ENCODE measurements around the gene WNT1. TPM values are rescaled to one million over a fixed set of nuclear protein-coding genes. Genes with fewer than 3 reads are reported as not detected.
A peak's percentile ranks its signal among the peaks of the same experiment; 100 is the strongest.

The WNT1 gene
- total RNA-seq, 2 donors from 2014 or later: not detected

GRCh38 chr12:48997719-48998496, 19.8 kb downstream of the WNT1 start:
- Histone ChIP-seq H3K9ac (ENCODE audit: extremely low read depth, low read length, poor library complexity, severe bottlenecking) (no peak overlapping the region), H3K4me1 (ENCODE audit: control insufficient read depth, insufficient read depth, low read length) (peaks cover 10% of the 10 kb centered on the region), H3K36me3 (ENCODE audit: control insufficient read depth, insufficient read depth, low read length) (peaks cover 7% of the 10 kb centered on the region), H3K27ac (ENCODE audit: low read depth, low read length) (no peak overlapping the region), H3K9me3 (ENCODE audit: control insufficient read depth, low read length) (no peaks in the 10 kb centered on the region), H3K4me3 (ENCODE audit: low read length) (peak overlapping the region; percentile 73), H3K27me3 (ENCODE audit: control insufficient read depth, insufficient read depth, low read length, poor library complexity, severe bottlenecking) (peaks cover 82% of the 10 kb centered on the region)
- peaks cover 15% of the 10 kb centered on the region for H3K4me1 Mint-ChIP-seq
- DNase-seq: peak; percentile 90
- H3K36me3 Mint-ChIP-seq (ENCODE audit: low read depth): peaks cover 9% of the 10 kb centered on the region
- TF ChIP-seq CTCF (conservative IDR thresholded peaks at IDR 0.05): no peak
- no peak overlapping the region for H3K27ac Mint-ChIP-seq
- peaks cover 81% of the 10 kb centered on the region for H3K27me3 Mint-ChIP-seq (ENCODE audit: insufficient read depth)
- peak overlapping the region; percentile 49 for H3K4me3 Mint-ChIP-seq
- 2 to 5% methylated on average over 32 to 57 of the region's 57 CpGs for WGBS, 2 experiments (ENCODE audit: insufficient coverage in 1 of 2, insufficient read length in 1 of 2)
- no peaks in the 10 kb centered on the region for H3K9me3 Mint-ChIP-seq

DNA sequence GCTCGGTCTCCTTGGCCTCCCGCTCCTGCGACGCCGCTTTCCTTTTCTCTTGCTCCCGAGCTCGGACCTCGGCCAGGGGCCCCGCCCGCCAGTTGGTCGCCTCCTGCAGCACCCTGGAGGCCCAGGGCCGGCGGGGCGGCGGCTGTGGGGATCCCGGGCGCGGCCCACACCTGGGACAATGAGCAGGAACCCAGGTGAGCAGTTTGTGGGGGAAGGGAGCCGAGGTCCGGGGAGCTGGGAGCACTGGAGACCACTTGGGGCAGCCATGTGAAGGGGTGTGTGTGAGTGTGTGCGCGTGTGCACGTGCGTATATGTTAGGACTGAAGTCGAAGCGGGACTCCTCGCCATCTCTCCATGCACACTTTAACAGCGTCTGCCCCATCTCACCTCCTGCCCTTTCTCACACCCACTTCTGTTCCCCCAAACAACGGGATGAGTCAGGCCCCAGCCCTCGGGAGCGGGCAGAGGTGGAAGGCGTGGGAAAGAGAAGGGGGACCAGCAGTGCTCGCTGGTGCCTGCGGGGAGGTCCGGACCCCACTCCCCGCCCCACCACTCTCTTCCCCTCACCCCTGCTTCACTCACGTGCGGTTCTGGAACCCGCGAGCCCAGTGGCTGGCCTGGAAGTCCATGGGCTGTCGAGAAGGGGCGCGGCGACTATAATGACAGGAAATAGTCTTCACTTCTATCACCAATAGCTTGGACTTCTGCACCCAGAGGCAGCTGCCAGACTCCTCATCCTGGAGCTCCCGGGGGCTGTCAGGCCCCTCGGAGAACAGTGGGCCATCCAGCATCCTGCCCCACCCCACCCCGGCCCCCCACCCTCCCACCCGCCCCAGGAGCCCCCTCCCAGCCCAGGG, 20.6 kb downstream of the WNT1 start:
- Mint-ChIP-seq H3K27ac (no peak overlapping the region), H3K27me3 (ENCODE audit: insufficient read depth) (peaks cover 73% of the 10 kb centered on the region), H3K4me3 (peak overlapping the region; percentile 49), H3K4me1 (peaks cover 12% of the 10 kb centered on the region), H3K9me3 (no peaks in the 10 kb centered on the region), H3K36me3 (ENCODE audit: low read depth) (peaks cover 9% of the 10 kb centered on the region)
- peaks cover 10% of the 10 kb centered on the region for H3K4me1 ChIP-seq (ENCODE audit: control insufficient read depth, insufficient read depth, low read length)
- WGBS, 2 experiments (ENCODE audit: insufficient coverage in 1 of 2, insufficient read length in 1 of 2): 0 to 3% methylated on average over 3 to 35 of the region's 48 CpGs
- DNase-seq: peak; percentile 87
- peaks cover 7% of the 10 kb centered on the region for H3K36me3 ChIP-seq (ENCODE audit: control insufficient read depth, insufficient read depth, low read length)
- H3K4me3 ChIP-seq (ENCODE audit: low read length): peak overlapping the region; percentile 73
- no peaks in the 10 kb centered on the region for H3K9me3 ChIP-seq (ENCODE audit: control insufficient read depth, low read length)
- peaks cover 75% of the 10 kb centered on the region for H3K27me3 ChIP-seq (ENCODE audit: control insufficient read depth, insufficient read depth, low read length, poor library complexity, severe bottlenecking)
- no peak for TF ChIP-seq CTCF (conservative IDR thresholded peaks at IDR 0.05)
- peak overlapping the region; percentile 11 for H3K9ac ChIP-seq (ENCODE audit: extremely low read depth, low read length, poor library complexity, severe bottlenecking)
- no peak overlapping the region for H3K27ac ChIP-seq (ENCODE audit: low read depth, low read length)

DNA sequence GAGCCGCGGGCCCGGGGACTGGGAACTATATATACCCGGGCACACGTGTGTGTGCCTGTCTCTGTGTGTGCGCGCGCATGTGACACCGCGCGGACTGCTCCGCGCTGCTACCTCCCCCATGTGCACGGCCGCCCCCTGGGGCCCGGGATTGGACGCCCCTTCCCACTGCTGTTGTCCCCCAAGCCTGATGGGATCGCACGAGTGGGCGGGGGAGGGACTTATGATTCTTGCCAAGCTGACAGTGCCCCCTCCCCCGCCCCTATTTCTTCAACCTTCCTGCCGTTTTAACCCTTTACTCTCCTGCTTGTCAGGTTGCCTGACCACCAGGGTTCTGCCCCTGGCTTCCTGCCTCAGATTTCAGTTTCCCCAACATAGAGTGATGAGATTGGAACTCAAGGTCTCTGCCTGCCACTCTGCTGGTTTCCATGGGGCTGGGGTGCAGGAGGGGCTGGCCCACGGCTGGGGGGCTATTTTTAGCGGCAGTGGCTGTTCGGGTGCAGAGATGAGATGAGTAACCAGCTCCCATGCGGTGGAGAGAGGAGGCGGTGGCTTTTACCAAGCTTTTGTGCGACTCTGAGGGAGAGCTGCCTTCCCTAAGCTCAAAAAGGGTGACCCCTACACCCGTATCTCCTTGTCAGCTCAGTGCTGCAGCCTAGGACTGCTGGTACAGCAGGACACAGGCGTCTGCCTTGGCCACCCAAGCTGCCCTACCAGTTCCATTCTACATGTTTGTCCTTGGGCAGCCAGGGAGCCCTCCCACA, 21.4 kb downstream of the WNT1 start, which contains the start of gene DDN:
Gene DDN, minus strand, starts transcription at position 5 of the 761 bp plus-strand sequence. CDS start 88 bp downstream, outside the sequence.
- DNase-seq: peak; percentile 86
- no peaks in the 10 kb centered on the region for H3K9me3 Mint-ChIP-seq
- H3K27ac ChIP-seq (ENCODE audit: low read depth, low read length): no peak within 1 kb of the TSS
- H3K9ac ChIP-seq (ENCODE audit: extremely low read depth, low read length, poor library complexity, severe bottlenecking): peak within 1 kb of the TSS; percentile 11
- H3K4me3 Mint-ChIP-seq: peak within 1 kb of the TSS; percentile 49
- peaks cover 7% of the 10 kb centered on the region for H3K36me3 ChIP-seq (ENCODE audit: control insufficient read depth, insufficient read depth, low read length)
- WGBS, 2 experiments (ENCODE audit: insufficient coverage in 1 of 2, insufficient read length in 1 of 2): 8 to 11% methylated on average over 26 to 30 of the region's 30 CpGs
- H3K4me1 Mint-ChIP-seq: peaks cover 10% of the 10 kb centered on the region
- H3K36me3 Mint-ChIP-seq (ENCODE audit: low read depth): peaks cover 13% of the 10 kb centered on the region
- peaks cover 65% of the 10 kb centered on the region for H3K27me3 Mint-ChIP-seq (ENCODE audit: insufficient read depth)
- peaks cover 67% of the 10 kb centered on the region for H3K27me3 ChIP-seq (ENCODE audit: control insufficient read depth, insufficient read depth, low read length, poor library complexity, severe bottlenecking)
- H3K4me1 ChIP-seq (ENCODE audit: control insufficient read depth, insufficient read depth, low read length): peaks cover 7% of the 10 kb centered on the region
- H3K27ac Mint-ChIP-seq: no peak within 1 kb of the TSS
- peak within 1 kb of the TSS; percentile 73 for H3K4me3 ChIP-seq (ENCODE audit: low read length)
- TF ChIP-seq CTCF (conservative IDR thresholded peaks at IDR 0.05): peak; percentile 24
- H3K9me3 ChIP-seq (ENCODE audit: control insufficient read depth, low read length): no peaks in the 10 kb centered on the region

Measured in endodermal cell (in vitro differentiated cells).